ENCODE results near the gene CIITA.
"Not testable (repeated sequence)": the region's sequence is repeated elsewhere in the genome, so short reads cannot be mapped to it uniquely, and the experiment has no call there.

CIITA gene

GRCh38 chr16:10922328-10923145 lies 45.5 kb downstream of the CIITA start:
- DNase-seq: no peak

GRCh38 chr16:10923146-10923649 lies 46.2 kb downstream of the CIITA start:
- no peak for DNase-seq

GRCh38 chr16:10923650-10924214 lies 46.7 kb downstream of the CIITA start:
- DNase-seq: no peak

GRCh38 chr16:10925285-10925684 lies 48.3 kb downstream of the CIITA start:
- not testable (repeated sequence) for DNase-seq

GRCh38 chr16:10926094-10926493 lies 49.1 kb downstream of the CIITA start:
- DNase-seq: no peak

DNA sequence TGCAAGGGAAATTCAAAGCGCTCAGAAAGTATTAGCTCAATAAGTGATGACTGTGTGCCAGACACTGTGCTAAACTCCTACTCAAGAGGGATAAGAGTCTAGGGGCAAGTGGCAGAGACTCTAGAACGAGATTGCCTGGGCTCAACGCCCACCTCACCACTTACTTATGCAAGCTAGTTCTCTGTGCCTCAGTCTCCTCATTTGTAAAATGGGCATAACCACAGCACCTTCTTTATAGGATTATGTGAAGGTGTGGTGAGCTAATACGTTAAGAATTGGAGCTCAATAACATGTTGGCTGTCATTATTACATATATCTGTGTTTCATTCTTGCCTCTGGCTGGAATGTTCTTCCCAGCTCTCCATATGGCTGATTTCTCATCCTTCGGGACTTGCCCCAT lies 49.9 kb downstream of the CIITA start:
- DNase-seq: no peak

DNA sequence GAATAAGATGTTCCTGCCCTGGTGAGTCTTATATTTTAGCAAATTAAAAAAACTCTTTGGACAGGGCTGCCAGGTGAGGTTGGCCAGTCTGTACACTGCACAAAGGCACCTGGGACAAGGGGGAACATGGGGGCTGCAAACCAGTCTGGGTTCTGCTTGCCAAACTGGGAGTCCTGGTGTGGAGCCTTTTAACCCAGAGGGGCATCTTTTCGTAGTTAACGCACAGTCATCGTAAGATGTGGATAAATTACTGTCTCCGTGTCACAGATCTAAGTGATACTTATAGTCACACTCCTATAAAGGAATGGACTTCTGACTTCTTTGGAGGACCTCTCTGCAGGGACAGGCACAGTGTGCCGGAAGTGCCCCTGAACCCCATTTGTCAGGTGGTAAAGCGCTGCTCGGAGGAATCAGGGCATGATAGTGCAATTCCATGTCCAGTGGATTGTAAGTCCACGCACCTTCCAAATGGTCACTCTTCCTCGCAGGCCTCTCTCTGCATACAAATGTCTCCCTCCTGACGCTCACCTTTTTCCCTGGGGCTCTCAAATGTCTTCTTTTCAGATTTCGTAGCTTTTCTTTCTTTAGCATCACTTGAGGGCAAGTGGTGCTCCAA lies 50.6 kb downstream of the CIITA start:
- no peak for DNase-seq

- DNase-seq: not testable (repeated sequence)
These were observed 52.1 kb downstream of the CIITA start for GRCh38 chr16:10929097-10929496.

GRCh38 chr16:10929853-10930754 lies 53.1 kb downstream of the CIITA start:
- DNase-seq: no peak

DNA sequence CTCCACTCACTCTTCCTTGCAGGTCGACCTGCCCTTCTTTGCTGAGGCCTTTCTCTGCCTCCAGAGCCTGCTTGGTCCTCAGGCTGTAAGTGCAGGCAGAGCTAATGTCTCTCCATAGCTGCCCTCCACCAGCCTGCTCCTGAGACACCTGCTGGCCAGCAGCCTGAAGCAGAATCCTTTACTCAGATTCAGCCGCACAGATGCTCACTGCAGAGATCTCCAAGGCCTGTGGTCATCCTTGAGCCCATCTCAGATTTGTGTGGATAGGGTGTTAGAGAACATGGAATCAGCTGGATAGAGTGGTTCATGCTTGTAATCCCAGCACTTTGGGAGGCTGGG lies 53.7 kb downstream of the CIITA start:
- DNase-seq: no peak

GRCh38 chr16:10931134-10931533 lies 54.1 kb downstream of the CIITA start:
- no peak for DNase-seq

DNA sequence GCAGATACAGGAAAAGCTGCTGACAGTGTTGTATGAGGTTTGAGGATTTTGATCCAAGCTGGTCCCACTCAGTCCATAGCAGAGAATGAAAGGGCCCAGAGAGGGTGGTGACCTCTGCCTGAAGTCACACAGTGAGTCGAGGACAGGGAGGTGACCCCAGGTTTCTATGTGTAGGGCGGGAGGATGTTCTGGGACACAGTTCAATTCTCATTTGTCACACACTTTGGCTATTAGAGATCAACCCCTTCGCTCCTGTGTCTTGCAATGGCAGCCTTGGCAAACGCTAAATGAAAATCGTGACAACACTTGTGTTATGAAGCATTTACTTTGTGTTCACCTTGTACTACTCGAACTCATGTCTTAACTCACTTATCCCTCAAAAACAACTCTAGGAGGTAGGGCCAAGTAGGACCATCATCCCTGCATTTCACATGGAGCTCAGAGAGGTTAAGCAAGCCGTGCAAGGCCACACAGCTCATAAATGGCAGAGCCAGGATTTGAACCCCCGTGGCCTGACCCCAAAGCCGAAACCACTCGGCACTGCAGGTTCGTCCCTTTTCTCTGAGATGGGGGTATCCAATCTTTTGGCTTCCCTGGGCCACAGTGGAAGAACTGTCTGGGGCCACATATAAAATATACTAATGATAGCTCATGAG lies 55.1 kb downstream of the CIITA start:
- DNase-seq: no peak

- no peak for DNase-seq
These were observed 56.1 kb downstream of the CIITA start for GRCh38 chr16:10932959-10933710.

DNA sequence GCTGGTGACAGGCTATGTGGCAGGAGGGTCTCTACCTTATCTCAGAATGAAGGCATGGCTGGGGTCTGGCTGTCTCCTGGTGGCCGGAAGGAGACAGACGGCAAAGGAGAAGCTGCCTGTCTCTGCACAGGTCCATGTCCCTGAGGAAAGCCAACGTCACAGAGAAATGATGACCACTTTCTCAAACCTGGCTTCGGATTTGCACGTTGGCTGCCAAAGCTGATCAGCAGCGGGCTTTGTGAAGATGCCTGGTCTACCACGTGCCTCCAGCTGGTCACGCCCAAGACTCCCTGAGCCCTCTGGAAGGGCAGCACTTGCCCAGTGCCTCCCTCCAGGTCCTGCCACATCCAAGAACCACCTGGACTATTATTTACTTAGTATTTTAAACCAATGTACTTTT lies 56.9 kb downstream of the CIITA start:
- DNase-seq: no peak

DNA sequence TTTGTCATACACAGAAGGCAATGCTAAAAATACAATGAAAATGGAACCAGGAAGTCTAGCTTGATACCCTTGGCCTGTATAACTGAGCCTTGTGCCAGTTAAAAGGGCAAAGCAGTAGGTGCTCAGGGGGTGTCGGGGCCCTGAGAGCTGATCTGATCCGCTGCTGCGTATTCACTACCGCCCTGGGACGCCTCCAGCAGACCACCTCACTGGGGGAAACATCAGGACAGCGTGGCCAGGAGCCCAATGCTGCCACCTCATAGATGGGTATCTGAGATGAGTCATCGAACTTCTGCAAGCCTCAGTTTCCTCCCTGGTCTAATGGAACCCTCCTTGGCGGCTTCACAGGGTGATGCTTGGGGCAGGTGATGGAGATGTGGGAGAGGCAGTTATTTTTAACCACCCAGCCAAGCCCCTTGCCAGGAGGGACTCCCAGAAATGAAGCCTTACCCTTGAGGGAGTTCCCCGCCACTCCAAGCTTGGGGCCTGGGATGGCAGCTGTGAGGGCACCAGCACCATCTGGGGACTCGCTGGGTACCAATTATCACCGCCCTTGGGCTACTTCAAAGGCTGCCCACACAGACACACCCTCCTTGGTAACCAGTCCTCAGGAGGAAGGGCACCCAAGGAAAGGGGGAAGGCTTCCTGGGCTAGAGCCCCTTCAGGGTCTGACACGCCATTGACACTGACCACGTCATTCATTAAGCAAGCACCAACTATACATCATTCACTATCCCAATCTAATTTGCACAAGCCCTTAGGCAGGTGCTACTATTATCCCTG lies 57.5 kb downstream of the CIITA start:
- no peak for DNase-seq

GRCh38 chr16:10935226-10935915 lies 58.4 kb downstream of the CIITA start:
- no peak for DNase-seq

DNA sequence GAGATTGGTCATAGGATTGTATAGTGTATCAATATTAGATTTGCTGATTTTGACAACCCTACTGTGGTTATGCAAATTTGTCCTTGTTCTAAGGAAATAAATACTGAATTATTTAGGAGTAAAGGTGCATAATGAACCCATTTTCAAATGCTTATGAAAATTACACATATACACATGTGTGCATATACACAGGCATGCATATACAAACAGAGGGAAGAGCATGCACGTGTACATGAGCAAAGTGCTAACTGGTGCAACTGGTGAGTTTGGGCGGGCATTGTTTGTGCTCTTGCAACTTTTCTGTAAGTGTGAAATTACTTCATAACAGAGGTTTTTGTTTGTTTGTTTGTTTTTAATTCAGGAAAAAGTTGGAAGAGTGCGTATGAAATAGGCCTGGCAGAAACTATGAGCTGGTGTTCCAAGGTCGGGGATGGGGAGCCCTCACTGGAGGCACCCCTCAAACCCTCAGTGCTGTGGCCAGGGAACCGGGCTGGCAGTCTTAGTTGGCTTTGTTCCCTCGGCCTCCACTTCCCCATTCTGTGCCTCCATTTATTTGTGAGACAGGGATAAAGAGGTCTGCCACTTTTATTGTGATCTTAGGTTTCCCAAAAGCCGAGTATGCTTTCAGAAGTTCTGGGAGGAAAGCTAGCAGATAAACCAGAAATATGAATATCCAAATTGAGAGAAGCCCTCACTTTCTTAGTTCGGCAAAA lies 59.4 kb downstream of the CIITA start:
- DNase-seq: no peak

- no peak for DNase-seq
These were observed 60.3 kb downstream of the CIITA start for GRCh38 chr16:10937068-10937859.

- DNase-seq: no peak
These were observed 61.3 kb downstream of the CIITA start for GRCh38 chr16:10938321-10938720.
